ENCODE measurements around the gene MEGF9.

The MEGF9 gene

DNA sequence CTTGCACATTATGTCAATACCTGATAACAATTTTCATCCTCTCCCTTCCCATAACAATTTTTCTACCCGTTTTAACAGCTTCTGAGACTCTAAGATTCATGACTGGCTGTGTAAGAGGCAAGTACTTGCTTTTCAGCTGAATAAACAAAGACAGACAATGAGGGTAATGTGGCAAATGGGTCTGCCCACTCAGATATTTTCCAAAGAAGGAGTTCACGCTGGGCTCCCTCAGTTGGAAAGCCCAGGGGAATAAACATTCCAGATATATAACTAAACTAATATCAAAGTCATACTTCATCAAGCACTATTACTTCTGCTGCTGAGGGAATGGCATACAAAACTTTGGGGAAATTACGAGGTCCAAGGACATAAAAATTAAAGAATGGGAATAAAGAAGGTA lies 24.4 kb downstream of the MEGF9 start:
- Histone ChIP-seq H3K79me2 (ENCODE audit: insufficient read depth, low read length) (no peaks in the 10 kb centered on the region), H3K4me2 (ENCODE audit: low read length) (no peak overlapping the region), H3K9me2 (ENCODE audit: low read depth, low read length) (no peaks in the 10 kb centered on the region), H3K4me3 (ENCODE audit: low read depth, low read length, poor library complexity, severe bottlenecking) (no peak overlapping the region), H3F3A (ENCODE audit: insufficient read depth, low read length) (no peaks in the 10 kb centered on the region), H3K9me3 (ENCODE audit: low read length) (no peaks in the 10 kb centered on the region), H3K27ac (ENCODE audit: low read depth, low read length, poor library complexity, severe bottlenecking) (no peak overlapping the region), H4K20me1 (ENCODE audit: insufficient read depth, low read length) (no peaks in the 10 kb centered on the region), H3K9ac (ENCODE audit: low read length) (no peak overlapping the region), H3K4me1 (ENCODE audit: insufficient read depth, low read length, severe bottlenecking) (no peaks in the 10 kb centered on the region), H3K27me3 (ENCODE audit: insufficient read depth, low read length) (no peaks in the 10 kb centered on the region), H2AFZ (ENCODE audit: low read length) (no peak overlapping the region), H3K36me3 (ENCODE audit: insufficient read depth, low read length) (no peaks in the 10 kb centered on the region)
- TF ChIP-seq, protein P1, sequence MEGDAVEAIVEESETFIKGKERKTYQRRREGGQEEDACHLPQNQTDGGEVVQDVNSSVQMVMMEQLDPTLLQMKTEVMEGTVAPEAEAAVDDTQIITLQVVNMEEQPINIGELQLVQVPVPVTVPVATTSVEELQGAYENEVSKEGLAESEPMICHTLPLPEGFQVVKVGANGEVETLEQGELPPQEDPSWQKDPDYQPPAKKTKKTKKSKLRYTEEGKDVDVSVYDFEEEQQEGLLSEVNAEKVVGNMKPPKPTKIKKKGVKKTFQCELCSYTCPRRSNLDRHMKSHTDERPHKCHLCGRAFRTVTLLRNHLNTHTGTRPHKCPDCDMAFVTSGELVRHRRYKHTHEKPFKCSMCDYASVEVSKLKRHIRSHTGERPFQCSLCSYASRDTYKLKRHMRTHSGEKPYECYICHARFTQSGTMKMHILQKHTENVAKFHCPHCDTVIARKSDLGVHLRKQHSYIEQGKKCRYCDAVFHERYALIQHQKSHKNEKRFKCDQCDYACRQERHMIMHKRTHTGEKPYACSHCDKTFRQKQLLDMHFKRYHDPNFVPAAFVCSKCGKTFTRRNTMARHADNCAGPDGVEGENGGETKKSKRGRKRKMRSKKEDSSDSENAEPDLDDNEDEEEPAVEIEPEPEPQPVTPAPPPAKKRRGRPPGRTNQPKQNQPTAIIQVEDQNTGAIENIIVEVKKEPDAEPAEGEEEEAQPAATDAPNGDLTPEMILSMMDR (IDR thresholded peaks at IDR 0.05; ENCODE audit: low read length), result no peak
- TF ChIP-seq EZH2 (IDR thresholded peaks at IDR 0.05; ENCODE audit: borderline replicate concordance, low read length), result no peak

DNA sequence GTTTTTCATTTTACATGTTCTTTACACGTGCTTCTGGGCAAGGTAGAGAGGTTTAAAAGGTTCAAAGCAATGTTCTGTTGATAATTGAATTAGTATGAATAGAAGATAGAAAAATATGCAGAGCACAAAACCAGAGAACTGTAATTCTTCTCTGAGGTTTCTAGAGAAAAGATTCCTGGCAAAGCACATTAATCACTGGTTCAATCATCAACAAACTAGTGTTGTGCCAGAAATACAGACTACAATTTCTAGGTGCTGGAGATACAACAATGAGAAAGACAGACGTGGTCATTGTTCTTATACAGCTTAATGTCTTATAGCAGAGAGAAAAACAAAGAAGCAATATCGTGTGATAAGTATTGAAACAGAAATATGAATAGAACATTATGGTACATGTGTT lies 25.5 kb downstream of the MEGF9 start:
- Histone ChIP-seq H3K27ac (ENCODE audit: low read depth, low read length, poor library complexity, severe bottlenecking) (no peak overlapping the region), H3K9ac (ENCODE audit: low read length) (no peak overlapping the region), H3F3A (ENCODE audit: insufficient read depth, low read length) (no peaks in the 10 kb centered on the region), H4K20me1 (ENCODE audit: insufficient read depth, low read length) (no peaks in the 10 kb centered on the region), H3K4me2 (ENCODE audit: low read length) (no peak overlapping the region), H2AFZ (ENCODE audit: low read length) (no peak overlapping the region), H3K27me3 (ENCODE audit: insufficient read depth, low read length) (no peaks in the 10 kb centered on the region), H3K79me2 (ENCODE audit: insufficient read depth, low read length) (no peaks in the 10 kb centered on the region), H3K9me2 (ENCODE audit: low read depth, low read length) (no peaks in the 10 kb centered on the region), H3K4me3 (ENCODE audit: low read depth, low read length, poor library complexity, severe bottlenecking) (no peak overlapping the region), H3K4me1 (ENCODE audit: insufficient read depth, low read length, severe bottlenecking) (no peaks in the 10 kb centered on the region), H3K36me3 (ENCODE audit: insufficient read depth, low read length) (no peaks in the 10 kb centered on the region), H3K9me3 (ENCODE audit: low read length) (no peaks in the 10 kb centered on the region)
- TF ChIP-seq EZH2 (IDR thresholded peaks at IDR 0.05; ENCODE audit: borderline replicate concordance, low read length), result no peak
- TF ChIP-seq, protein P1 (IDR thresholded peaks at IDR 0.05; ENCODE audit: low read length), result no peak

DNA sequence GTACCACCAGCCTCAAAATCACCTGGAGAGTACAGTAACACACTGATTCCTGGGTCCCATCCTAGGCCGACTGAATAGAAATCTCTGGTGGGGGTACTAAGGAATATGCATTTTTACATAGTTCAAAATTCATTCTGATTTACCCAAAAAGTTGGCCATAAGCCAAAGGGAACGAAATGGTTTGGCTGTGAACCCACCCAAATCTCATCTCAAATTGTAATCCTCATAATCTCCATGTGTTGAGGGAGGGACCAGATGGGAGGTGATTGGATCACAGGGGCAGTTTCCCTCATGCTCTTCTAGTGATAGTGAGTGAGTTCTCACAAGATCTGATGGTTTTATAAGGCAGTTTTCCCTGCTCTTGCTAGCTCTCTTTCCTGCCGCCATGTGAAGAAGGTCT lies 31.1 kb downstream of the MEGF9 start:
- Histone ChIP-seq H3F3A (ENCODE audit: insufficient read depth, low read length) (no peaks in the 10 kb centered on the region), H4K20me1 (ENCODE audit: insufficient read depth, low read length) (no peaks in the 10 kb centered on the region)

More for the DNA sequence above, 31.1 kb downstream of the MEGF9 start:
- no peak overlapping the region for H3K4me3 ChIP-seq (ENCODE audit: low read depth, low read length, poor library complexity, severe bottlenecking)
- H3K9me3 ChIP-seq (ENCODE audit: low read length), result no peaks in the 10 kb centered on the region
- H3K9me2 ChIP-seq (ENCODE audit: low read depth, low read length), result no peaks in the 10 kb centered on the region
- H3K4me1 ChIP-seq (ENCODE audit: insufficient read depth, low read length, severe bottlenecking), result no peaks in the 10 kb centered on the region
- H2AFZ ChIP-seq (ENCODE audit: low read length), result no peak overlapping the region
- H3K4me2 ChIP-seq (ENCODE audit: low read length), result no peak overlapping the region
- no peak overlapping the region for H3K9ac ChIP-seq (ENCODE audit: low read length)
- no peaks in the 10 kb centered on the region for H3K27me3 ChIP-seq (ENCODE audit: insufficient read depth, low read length)
- H3K79me2 ChIP-seq (ENCODE audit: insufficient read depth, low read length), result no peaks in the 10 kb centered on the region
- H3K36me3 ChIP-seq (ENCODE audit: insufficient read depth, low read length), result no peaks in the 10 kb centered on the region; the same call in 1 of the 2 replicates
- H3K27ac ChIP-seq (ENCODE audit: low read depth, low read length, poor library complexity, severe bottlenecking), result no peak overlapping the region
- TF ChIP-seq, protein P1 (IDR thresholded peaks at IDR 0.05; ENCODE audit: low read length), result no peak
- no peak for TF ChIP-seq EZH2 (IDR thresholded peaks at IDR 0.05; ENCODE audit: borderline replicate concordance, low read length)

Measured in OCI-LY1 (cell line).